Left lung (tissue), 10 donors: ENCODE measurements around the gene BOD1. TPM values are rescaled to one million over a fixed set of nuclear protein-coding genes. Genes with fewer than 3 reads are reported as not detected.

Experiments used
- ATAC-seq: fragments of 200-7000 bp; cut with Tn5 transposase; one replicate; pipeline ENCODE4 v1.9.1; 2020; ENCODE audit warnings: moderate library complexity
- DNase-seq, 4 donors: peaks; one replicate each; pipeline ENCODE4 v3.0.0-alpha.2; 2013 to 2020
- H3K27ac ChIP-seq, 2 donors: fragments of 200-600 bp; sonication (generic) in 1 of 2; one replicate each; pipeline versions ENCODE4 v1.5.0 to v1.8.0; 2020 to 2021
- H3K27me3 ChIP-seq, 2 donors: fragments of 200-600 bp; sonication (generic) in 1 of 2; one replicate each; pipeline versions ENCODE4 v1.5.0 to v1.8.0; 2020 to 2021
- H3K36me3 ChIP-seq, 2 donors: fragments of 200-600 bp; sonication (generic) in 1 of 2; one replicate each; pipeline versions ENCODE4 v1.5.0 to v1.8.0; 2020 to 2021
- H3K4me1 ChIP-seq, 2 donors: fragments of 200-600 bp; one replicate each; pipeline ENCODE4 v1.8.0; 2021
- H3K4me3 ChIP-seq, 2 donors: fragments of 200-600 bp; sonication (generic) in 1 of 2; one replicate each; pipeline versions ENCODE4 v1.5.0 to v1.8.0; 2020 to 2021; ENCODE audit warnings: mild to moderate bottlenecking in 1 of 2
- H3K9me3 ChIP-seq, 2 donors: fragments of 200-600 bp; sonication (generic) in 1 of 2; one replicate each; pipeline versions ENCODE4 v1.5.0 to v1.8.0; 2020 to 2021
- intact Hi-C, 2 donors: fragments of 100-400 bp; cut with DNase I; formaldehyde crosslinking; loops; one replicate each; pipeline versions ENCODE4 v1.11.2 to v1.14.2; 2022
- polyA plus RNA-seq, 6 donors: library from polyadenylated mRNA; unstranded; fragments of 120-200 nt; gene quantifications; one replicate each; pipeline ENCODE4 v1.2.1, GENCODE V29; 2013; ENCODE audit not compliant: insufficient read length in 6 of 6
- total RNA-seq, 2 donors: library from RNA; stranded (reverse); fragmentation: NEBNext Ultra II Directional; extraction: Animal tissue kit (Norgen Biotek cat#: 25700); gene quantifications; one replicate each; pipeline ENCODE4 v1.2.1, GENCODE V29; 2021
- TF ChIP-seq, protein P1 (sequence below), 2 donors: fragments of 200-600 bp; sonication (generic) in 1 of 2; IDR thresholded peaks; one replicate each; pipeline versions ENCODE4 v1.5.0 to v1.8.0; 2021; ENCODE audit warnings: antibody characterized with exemption in 2 of 2
- donor health status: DM: no; HTN: yes; CAD: no.
- donor health status: DM: no; HTN: no; CAD: no.

The BOD1 gene
- total and polyA plus RNA-seq, 8 donors, result 37.4 to 156 (median 124) TPM

DNA sequence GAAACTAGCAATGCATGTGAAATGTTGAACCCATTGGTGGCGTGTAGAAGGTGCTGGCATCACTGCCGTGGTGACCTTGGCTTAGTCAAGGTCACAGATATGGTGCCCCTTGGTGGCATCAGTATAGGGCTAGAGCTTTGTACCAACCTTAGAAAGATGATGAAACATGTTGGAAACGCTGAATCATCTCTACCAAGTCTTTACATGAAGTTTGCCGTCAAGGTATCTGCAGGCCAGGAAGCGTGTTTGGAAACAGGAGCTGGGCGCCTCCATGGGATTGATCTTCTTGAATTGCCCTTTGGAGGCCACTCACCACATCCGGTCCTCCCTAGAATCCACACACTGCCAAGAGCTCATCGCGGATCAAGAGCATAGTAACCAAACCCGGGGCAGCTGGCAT lies 16.9 kb upstream of the BOD1 start:
- no peaks in the 10 kb centered on the region for H3K9me3 ChIP-seq
- no peaks in the 10 kb centered on the region for H3K27me3 ChIP-seq
- no peak overlapping the region for H3K27ac ChIP-seq
- intact Hi-C loops, result no loop called here
- no peaks in the 10 kb centered on the region for H3K36me3 ChIP-seq
- no peaks in the 10 kb centered on the region for H3K4me1 ChIP-seq
- DNase-seq (no peak), ATAC-seq (no peak)
- H3K4me3 ChIP-seq, result no peak overlapping the region
- TF ChIP-seq, protein P1, sequence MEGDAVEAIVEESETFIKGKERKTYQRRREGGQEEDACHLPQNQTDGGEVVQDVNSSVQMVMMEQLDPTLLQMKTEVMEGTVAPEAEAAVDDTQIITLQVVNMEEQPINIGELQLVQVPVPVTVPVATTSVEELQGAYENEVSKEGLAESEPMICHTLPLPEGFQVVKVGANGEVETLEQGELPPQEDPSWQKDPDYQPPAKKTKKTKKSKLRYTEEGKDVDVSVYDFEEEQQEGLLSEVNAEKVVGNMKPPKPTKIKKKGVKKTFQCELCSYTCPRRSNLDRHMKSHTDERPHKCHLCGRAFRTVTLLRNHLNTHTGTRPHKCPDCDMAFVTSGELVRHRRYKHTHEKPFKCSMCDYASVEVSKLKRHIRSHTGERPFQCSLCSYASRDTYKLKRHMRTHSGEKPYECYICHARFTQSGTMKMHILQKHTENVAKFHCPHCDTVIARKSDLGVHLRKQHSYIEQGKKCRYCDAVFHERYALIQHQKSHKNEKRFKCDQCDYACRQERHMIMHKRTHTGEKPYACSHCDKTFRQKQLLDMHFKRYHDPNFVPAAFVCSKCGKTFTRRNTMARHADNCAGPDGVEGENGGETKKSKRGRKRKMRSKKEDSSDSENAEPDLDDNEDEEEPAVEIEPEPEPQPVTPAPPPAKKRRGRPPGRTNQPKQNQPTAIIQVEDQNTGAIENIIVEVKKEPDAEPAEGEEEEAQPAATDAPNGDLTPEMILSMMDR (IDR thresholded peaks at IDR 0.05), result no peak

GRCh38 chr5:173631478-173631877 lies 15.0 kb upstream of the BOD1 start:
- intact Hi-C loops, result no loop called here
- TF ChIP-seq, protein P1 (IDR thresholded peaks at IDR 0.05), result no peak
- H3K36me3 ChIP-seq, result no peaks in the 10 kb centered on the region
- no peaks in the 10 kb centered on the region for H3K9me3 ChIP-seq
- DNase-seq (no peak), ATAC-seq (no peak)
- no peaks in the 10 kb centered on the region for H3K27me3 ChIP-seq
- no peaks in the 10 kb centered on the region for H3K4me1 ChIP-seq
- no peak overlapping the region for H3K4me3 ChIP-seq
- H3K27ac ChIP-seq, result no peak overlapping the region

DNA sequence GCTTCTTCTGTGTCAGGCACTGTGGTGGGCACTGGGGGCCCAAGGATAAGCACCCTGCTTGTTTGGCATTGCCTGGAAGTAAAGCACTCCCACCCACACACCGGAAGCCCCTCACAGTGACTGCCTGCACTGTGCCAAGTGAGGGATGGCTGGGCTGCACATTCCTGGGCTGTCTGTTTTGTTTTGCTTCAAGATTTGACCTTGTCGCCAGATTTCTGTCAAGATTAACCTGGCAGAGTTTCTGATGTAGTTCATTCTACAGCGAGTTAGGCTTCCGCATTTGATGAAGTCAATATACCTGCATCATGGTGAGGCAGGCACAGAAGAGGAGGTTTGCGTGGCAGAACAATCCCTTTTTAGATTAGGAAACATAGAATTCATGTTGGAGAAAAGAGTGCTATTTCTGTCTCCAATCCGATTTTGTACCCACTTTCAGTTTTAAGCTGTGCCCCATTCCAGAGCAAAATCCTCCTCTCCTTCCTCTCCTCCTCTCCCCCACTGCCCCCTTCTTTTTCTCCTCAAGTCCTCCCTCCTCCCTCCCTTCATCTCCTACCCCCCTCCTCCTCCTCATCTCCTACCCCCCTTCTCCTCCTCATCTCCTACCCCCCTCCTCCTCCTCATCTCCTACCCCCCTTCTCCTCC lies 14.4 kb upstream of the BOD1 start:
- Histone ChIP-seq H3K36me3 (no peaks in the 10 kb centered on the region), H3K9me3 (no peaks in the 10 kb centered on the region), H3K27me3 (no peaks in the 10 kb centered on the region), H3K27ac (no peak overlapping the region), H3K4me1 (no peaks in the 10 kb centered on the region), H3K4me3 (no peak overlapping the region)
- no peak for DNase-seq
- ATAC-seq, result no peak
- TF ChIP-seq, protein P1 (IDR thresholded peaks at IDR 0.05), result no peak
- intact Hi-C loops, result no loop called here

DNA sequence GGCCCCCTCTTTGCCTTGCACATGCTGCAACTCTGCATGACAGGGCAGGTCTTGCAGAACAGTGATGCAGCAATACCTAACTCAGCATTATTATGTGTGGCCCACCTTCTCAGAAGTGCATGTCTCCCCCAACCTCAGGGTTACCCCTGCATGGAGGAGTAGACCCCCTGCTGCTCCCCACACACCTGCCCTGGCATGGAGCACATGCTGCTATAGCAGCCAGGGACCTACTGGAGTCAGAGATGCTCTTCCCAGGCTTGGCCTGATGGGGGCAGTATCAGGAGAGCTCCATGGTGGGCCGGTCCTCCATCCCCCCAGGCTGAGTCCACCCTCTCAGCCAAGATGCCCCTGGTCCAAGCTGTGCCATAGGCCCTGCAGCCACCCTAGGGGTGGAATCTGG lies 13.2 kb upstream of the BOD1 start:
- DNase-seq, result no peak
- ATAC-seq, result peak; percentile 17
- intact Hi-C loops, result loop anchor here in 1 of 2 donors (5.0 kb wide), 1 partner anchor 683 kb away; no protein-coding TSS in a partner anchor

GRCh38 chr5:173628501-173628900 lies 12.1 kb upstream of the BOD1 start:
- DNase-seq (no peak), ATAC-seq (no peak)
- Histone ChIP-seq H3K36me3 (no peaks in the 10 kb centered on the region), H3K4me1 (no peaks in the 10 kb centered on the region), H3K9me3 (no peaks in the 10 kb centered on the region), H3K4me3 (no peak overlapping the region), H3K27me3 (no peaks in the 10 kb centered on the region), H3K27ac (no peak overlapping the region)
- TF ChIP-seq, protein P1 (IDR thresholded peaks at IDR 0.05), result no peak
- intact Hi-C loops, result loop anchor here in 1 of 2 donors (5.0 kb wide), 1 partner anchor 684 kb away; no protein-coding TSS in a partner anchor

More for the DNA sequence above, 13.2 kb upstream of the BOD1 start:
- Histone ChIP-seq H3K27ac (no peak overlapping the region), H3K4me1 (no peaks in the 10 kb centered on the region), H3K27me3 (no peaks in the 10 kb centered on the region), H3K36me3 (no peaks in the 10 kb centered on the region), H3K9me3 (no peaks in the 10 kb centered on the region), H3K4me3 (no peak overlapping the region)
- TF ChIP-seq, protein P1 (IDR thresholded peaks at IDR 0.05), result no peak
